SH-SY5Y (cell line): ENCODE results near the gene MAPK8IP3.

ENCODE experiments used
- GATA2 ChIP-seq: IDR thresholded peaks from 2 replicates; pipeline ENCODE4 v1.6.1; 2011; ENCODE audit warnings: mild to moderate bottlenecking, low read depth, low read length
- GATA3 ChIP-seq: IDR thresholded peaks from 2 replicates; pipeline ENCODE4 v1.6.1; 2011; ENCODE audit warnings: low read depth, mild to moderate bottlenecking, low read length, moderate library complexity

The MAPK8IP3 gene

GRCh38 chr16:1670371-1670770 is 35.6 kb upstream of the MAPK8IP3 start:
- no peak for TF ChIP-seq GATA2
- TF ChIP-seq GATA3, result no peak

GRCh38 chr16:1670866-1671265 is 35.1 kb upstream of the MAPK8IP3 start:
- no peak for TF ChIP-seq GATA2
- TF ChIP-seq GATA3, result no peak

GRCh38 chr16:1673424-1674151 is 32.4 kb upstream of the MAPK8IP3 start:
- TF ChIP-seq GATA2 (no peak), GATA3 (no peak)

GRCh38 chr16:1674306-1674705 is 31.7 kb upstream of the MAPK8IP3 start:
- no peak for TF ChIP-seq GATA3
- no peak for TF ChIP-seq GATA2

DNA sequence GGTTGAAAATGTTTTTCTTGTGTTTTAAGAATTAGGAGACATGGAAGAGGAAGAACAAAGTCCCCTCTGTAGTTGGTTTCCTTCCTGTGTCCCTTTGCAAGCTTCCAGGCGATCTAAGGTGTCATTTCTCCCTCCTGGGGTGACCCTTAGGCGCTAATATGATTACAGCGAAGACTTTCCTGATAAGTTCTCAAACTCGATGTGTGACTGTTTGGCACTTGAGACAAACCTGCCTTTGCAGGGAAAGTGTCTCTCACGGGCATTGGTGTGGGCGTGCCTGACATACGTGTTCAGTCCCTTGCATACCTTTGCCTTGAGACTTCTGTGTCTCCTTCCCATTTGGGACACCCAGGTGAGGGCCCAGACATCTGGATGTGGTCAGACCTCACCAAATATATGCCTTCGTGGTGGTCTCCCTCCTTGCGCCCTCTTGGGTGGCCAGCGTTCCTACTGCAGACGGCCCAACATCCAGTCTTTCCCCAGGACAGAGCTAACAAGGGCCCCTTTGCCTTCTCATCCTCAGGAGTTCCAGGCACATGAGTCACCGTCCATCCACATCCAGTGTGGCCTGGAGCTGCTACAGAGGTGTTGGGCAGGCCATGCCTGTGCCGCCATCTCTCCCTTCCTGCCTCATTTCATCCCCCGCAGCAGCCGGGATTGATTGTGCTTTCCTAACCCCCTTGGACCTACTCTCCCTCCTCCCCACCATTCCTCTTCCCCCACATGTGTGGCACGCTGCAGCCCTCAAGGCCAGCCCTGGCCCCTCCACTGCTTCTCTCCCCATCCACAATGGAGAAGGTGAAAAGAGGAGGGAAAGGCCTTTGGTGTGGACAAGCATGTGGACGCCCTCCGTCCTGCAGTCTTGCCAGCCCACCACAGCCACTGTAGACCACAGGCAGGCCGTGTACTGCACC is 31.0 kb upstream of the MAPK8IP3 start:
- TF ChIP-seq GATA3 (no peak), GATA2 (no peak)

- TF ChIP-seq GATA3 (no peak), GATA2 (no peak)
Measured at GRCh38 chr16:1676661-1677060, 29.3 kb upstream of the MAPK8IP3 start.

GRCh38 chr16:1677339-1677738 is 28.7 kb upstream of the MAPK8IP3 start:
- TF ChIP-seq GATA2, result no peak
- TF ChIP-seq GATA3, result no peak

GRCh38 chr16:1677942-1678499 is 28.0 kb upstream of the MAPK8IP3 start, which contains the start of gene JPT2:
Gene JPT2, plus strand, starts transcription at chr16:1678279. Its CDS starts 34 bp downstream, at chr16:1678313.
- no peak for TF ChIP-seq GATA2
- TF ChIP-seq GATA3, result no peak

DNA sequence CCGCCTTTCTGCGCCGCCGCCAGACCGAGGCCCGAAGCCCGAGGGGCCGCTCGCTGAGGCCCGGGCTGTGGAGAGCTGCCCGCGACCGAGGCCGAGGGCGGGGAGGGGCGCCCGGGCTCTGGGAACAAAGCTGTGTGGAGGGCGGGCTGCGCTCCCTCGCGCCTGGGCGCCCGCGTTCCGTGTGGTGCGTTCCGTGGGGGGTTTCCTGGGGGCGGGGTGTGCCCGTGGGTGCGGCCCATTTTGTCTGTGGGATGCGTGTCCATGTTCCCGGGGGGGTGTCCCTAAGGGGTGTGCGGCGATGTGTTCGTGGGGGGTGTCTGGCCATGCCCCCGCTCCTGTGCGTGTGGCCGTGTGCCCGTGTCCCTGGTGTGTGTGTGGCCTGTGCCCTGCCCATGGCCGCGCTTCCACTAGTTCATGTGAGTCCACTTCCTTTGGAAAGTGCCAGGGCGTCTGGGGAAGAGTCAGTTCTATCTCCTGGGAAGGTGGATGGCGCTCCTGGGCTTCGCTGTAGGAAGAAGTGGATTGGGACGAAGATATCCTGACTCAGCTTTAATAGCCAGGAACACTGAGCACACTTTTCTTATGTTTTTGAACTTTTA is 27.4 kb upstream of the MAPK8IP3 start:
- no peak for TF ChIP-seq GATA2
- no peak for TF ChIP-seq GATA3

DNA sequence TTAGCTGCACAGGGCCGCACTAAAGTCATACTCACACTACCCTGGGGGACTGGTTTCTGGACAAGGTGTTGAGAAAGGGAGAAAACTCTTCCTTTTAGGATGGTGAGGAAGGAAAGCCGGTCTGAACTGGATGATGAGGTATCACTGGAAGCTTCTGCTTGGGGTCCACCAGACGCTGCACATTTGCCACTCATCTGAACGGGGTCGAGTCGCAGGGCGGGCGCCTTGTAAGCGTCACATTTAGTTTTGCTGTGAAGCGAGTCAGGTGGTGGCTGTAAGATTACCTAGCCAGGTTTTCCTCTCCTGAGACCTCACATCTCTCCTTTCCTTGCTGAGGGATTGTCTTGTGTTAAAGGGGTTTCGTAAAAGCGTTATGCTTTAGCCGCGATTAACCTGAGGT is 25.6 kb upstream of the MAPK8IP3 start:
- TF ChIP-seq GATA3, result no peak
- no peak for TF ChIP-seq GATA2

DNA sequence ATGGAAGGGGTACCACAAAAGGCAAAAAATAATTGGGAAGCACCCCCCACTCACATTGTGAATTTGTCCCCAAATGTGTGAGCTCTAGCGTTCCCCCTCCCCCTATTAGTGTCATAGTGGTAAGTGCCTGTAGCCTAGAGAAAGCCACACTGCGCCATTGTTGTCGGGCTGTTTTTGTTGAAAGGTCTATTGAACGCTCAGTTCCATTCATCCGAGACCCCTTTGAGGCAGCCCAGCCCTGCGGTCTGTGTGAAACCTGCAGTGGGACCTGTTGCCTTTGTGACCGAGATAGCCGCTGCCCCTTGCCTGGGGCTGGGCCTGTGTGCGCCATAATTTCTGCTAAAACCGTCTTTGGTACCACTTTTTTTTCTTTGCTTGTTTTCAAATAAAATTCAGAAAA is 25.0 kb upstream of the MAPK8IP3 start:
- TF ChIP-seq GATA2 (no peak), GATA3 (no peak)

GRCh38 chr16:1687427-1688316 is 18.3 kb upstream of the MAPK8IP3 start:
- TF ChIP-seq GATA2, result no peak
- no peak for TF ChIP-seq GATA3

GRCh38 chr16:1688807-1689560 is 17.0 kb upstream of the MAPK8IP3 start:
- TF ChIP-seq GATA3 (no peak), GATA2 (no peak)
